ENCODE data around the gene ARL6IP6.
"Not testable (repeated sequence)": the region's sequence is repeated elsewhere in the genome, so short reads cannot be mapped to it uniquely, and the experiment has no call there.

DNA sequence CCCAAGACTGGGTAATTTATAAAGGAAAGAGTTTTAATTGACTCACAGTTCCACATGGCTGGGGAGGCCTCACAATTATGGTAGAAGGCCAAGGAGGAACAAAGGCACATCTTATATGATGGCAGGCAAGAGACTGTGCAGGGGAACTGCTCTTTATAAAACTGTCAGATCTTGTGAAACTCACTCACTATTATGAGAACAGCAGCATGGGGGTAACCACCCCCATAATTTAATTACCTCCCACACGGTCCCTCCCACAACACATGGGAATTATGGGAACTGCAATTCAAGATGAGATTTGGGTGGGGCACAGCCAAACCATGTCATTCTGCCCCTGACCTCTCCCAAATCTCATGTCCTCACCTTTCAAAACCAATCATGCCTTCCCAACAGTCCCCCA, 19.1 kb downstream of the ARL6IP6 start:
- TF ChIP-seq, protein P1, sequence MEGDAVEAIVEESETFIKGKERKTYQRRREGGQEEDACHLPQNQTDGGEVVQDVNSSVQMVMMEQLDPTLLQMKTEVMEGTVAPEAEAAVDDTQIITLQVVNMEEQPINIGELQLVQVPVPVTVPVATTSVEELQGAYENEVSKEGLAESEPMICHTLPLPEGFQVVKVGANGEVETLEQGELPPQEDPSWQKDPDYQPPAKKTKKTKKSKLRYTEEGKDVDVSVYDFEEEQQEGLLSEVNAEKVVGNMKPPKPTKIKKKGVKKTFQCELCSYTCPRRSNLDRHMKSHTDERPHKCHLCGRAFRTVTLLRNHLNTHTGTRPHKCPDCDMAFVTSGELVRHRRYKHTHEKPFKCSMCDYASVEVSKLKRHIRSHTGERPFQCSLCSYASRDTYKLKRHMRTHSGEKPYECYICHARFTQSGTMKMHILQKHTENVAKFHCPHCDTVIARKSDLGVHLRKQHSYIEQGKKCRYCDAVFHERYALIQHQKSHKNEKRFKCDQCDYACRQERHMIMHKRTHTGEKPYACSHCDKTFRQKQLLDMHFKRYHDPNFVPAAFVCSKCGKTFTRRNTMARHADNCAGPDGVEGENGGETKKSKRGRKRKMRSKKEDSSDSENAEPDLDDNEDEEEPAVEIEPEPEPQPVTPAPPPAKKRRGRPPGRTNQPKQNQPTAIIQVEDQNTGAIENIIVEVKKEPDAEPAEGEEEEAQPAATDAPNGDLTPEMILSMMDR (IDR thresholded peaks at IDR 0.05) = not testable (repeated sequence)
- TF ChIP-seq POLR2AphosphoS5 (IDR thresholded peaks at IDR 0.05; ENCODE audit: low read depth, low read length); TCF7L2 (IDR thresholded peaks at IDR 0.05; ENCODE audit: low read depth, low read length); SIN3A (IDR thresholded peaks at IDR 0.05; ENCODE audit: borderline replicate concordance, insufficient read depth, low read depth, low read length): not testable (repeated sequence)
- TF ChIP-seq, protein P2, sequence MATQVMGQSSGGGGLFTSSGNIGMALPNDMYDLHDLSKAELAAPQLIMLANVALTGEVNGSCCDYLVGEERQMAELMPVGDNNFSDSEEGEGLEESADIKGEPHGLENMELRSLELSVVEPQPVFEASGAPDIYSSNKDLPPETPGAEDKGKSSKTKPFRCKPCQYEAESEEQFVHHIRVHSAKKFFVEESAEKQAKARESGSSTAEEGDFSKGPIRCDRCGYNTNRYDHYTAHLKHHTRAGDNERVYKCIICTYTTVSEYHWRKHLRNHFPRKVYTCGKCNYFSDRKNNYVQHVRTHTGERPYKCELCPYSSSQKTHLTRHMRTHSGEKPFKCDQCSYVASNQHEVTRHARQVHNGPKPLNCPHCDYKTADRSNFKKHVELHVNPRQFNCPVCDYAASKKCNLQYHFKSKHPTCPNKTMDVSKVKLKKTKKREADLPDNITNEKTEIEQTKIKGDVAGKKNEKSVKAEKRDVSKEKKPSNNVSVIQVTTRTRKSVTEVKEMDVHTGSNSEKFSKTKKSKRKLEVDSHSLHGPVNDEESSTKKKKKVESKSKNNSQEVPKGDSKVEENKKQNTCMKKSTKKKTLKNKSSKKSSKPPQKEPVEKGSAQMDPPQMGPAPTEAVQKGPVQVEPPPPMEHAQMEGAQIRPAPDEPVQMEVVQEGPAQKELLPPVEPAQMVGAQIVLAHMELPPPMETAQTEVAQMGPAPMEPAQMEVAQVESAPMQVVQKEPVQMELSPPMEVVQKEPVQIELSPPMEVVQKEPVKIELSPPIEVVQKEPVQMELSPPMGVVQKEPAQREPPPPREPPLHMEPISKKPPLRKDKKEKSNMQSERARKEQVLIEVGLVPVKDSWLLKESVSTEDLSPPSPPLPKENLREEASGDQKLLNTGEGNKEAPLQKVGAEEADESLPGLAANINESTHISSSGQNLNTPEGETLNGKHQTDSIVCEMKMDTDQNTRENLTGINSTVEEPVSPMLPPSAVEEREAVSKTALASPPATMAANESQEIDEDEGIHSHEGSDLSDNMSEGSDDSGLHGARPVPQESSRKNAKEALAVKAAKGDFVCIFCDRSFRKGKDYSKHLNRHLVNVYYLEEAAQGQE (IDR thresholded peaks at IDR 0.05; ENCODE audit: insufficient read depth in 1 of 2, low read depth in 2 of 2, low read length in 1 of 2) = not testable (repeated sequence)

Measured in Panc1 (cell line).